Measurements from ENCODE around the gene USO1. TPM values are rescaled to one million over a fixed set of nuclear protein-coding genes. Genes with fewer than 3 reads are reported as not detected.
"Not testable (repeated sequence)": the region's sequence is repeated elsewhere in the genome, so short reads cannot be mapped to it uniquely, and the experiment has no call there.

USO1 gene
- total RNA-seq, 1 donor from 2014 or later: 44.3 TPM

DNA sequence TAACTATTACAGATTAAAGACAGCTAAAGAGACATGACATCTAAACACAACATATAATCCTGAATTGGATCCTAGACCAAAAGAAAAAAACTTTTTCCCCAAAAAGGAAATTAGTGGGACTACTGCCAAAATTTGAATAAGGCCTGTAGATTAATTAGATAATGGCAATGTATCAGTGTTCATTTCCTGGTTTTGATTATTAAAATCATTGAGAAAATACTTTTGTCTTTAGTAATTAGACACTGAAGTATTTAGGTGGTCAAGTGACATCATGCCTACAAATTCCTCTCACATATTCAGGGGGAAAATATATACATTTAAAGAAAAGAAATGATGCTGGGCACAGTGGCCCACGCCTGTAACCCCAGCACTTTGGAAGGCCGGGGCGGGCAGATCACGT, 10.4 kb upstream of the USO1 start:
- ATAC-seq: no peak

DNA sequence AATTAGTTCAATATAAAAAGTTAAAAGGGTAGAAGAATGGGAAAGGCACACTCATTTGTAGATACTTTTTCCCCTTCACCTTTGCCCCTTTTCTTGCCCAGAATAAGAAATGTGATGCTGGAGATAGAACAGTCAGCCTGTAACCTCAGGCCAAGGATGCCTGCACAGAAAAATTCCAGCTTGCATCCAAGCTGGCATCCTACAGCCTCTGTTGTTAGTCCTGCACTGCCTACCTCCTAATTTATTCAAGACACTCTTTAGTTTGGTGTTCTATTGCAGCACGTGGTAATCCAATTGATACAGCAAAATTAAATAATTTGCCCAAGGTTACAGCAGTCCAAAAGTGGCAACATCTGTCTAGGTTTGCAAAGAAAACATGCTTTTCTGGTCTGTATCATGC, 9.7 kb upstream of the USO1 start:
- ATAC-seq: no peak

GRCh38 chr4:75715105-75715799, 9.1 kb upstream of the USO1 start:
- ATAC-seq: no peak

DNA sequence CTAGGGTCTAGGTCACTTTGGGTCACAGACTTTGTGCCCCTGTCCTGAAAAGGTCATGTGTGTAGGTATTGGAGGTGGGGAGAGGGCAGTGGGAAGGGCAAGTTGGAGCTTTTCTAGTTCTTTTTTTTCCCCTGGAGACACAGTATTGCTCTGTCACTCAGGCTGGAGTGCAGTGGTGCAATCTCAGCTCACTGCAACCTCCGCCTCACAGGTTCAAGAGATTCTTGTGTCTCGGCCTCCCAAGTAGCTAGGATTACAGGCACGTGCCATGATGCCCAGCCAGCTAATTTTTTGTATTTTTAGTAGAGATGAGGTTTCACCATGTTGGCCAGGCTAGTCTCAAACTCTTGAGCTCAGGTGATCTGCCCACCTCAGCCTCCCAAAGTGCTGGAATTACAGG, 8.3 kb upstream of the USO1 start:
- not testable (repeated sequence) for ATAC-seq

DNA sequence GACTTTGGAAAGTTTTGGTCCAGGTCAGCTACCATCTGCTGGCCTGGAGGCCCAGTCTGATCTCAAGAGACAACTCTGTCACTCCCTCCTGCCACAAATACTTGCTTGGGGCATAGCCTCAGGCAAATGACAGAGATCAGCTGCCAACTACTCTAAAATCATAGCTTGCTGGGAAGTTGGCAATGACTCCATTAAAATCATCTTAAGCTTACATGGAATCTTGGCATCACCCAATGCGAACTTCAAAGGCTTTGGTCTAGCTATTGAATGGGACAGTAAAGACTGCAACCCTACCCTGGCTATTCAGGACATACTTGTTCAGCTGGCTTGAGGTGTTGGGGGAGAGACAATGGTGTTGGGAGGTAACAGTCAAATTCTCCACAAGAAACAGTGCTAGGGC, 7.0 kb upstream of the USO1 start:
- peak; percentile 93 for ATAC-seq

DNA sequence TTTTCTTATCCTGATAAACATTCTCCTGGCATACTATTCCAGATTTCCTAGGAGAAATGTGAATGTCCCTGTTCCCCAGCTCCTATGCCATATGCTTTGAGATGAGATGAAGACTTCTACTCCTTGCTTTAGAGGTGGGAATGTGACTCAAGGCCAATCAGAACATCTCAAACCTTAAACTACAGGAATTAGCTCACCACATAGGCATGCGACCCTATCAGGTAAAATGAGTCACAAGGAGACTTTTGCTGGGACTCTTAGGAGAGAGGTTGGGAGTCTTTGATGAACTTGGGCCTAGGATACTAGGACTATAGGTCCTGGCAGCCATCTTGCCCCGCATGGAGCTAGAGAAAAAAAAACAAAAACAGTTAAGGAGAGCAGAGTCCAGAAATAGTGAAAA, 5.8 kb upstream of the USO1 start:
- ATAC-seq: no peak

- no peak for ATAC-seq
These were observed 2.0 kb upstream of the USO1 start for GRCh38 chr4:75722417-75722816.

- ATAC-seq: no peak
These were observed 963 bp upstream of the USO1 start for GRCh38 chr4:75723163-75724065.

- ATAC-seq: peak; percentile 68
These were observed 719 bp downstream of the USO1 start for GRCh38 chr4:75724867-75725724.

GRCh38 chr4:75725942-75726538, 1.7 kb downstream of the USO1 start:
- not testable (repeated sequence) for ATAC-seq

GRCh38 chr4:75726577-75726976, 2.2 kb downstream of the USO1 start:
- ATAC-seq: no peak

DNA sequence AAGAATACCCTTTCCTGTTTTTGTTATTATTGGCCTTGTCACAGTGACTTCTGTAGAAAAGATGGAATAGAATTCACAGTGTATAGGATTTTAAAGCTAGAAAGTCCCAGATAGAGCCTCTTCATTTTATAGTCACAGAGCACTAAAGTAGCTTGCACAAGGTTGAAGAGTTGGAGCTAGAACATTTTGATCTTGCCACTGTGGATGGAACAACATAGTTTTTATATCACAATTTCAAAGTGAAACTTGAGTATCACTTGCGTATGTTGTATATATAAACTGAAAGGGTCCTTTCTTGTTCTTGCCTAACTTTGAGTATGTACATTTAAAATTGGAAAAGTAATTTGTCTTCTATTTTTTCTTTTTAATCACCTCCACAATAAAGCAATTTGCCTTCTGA, 2.7 kb downstream of the USO1 start:
- no peak for ATAC-seq

DNA sequence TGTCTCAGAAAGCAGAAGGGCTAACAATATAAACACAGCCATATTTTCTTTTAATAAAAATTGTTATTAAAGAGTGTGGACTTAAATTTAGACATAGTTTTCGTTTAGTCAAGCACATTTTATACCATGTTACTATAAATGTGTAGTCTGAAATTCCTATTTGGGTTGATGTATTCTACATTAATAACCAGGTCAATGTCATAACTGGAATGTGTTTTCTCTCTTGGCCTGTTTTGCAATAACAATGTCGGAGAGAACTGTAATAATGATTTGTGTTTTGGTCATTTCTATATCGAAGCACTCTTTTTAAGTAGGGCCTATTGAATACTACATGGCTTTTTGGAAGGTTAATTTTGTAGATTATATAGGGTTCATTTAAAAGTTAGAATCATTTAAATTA, 5.5 kb downstream of the USO1 start:
- ATAC-seq: no peak

- no peak for ATAC-seq
These were observed 9.0 kb downstream of the USO1 start for GRCh38 chr4:75733369-75733768.

- ATAC-seq: no peak
These were observed 11.1 kb downstream of the USO1 start for GRCh38 chr4:75735525-75735924.

GRCh38 chr4:75736862-75737261, 12.5 kb downstream of the USO1 start:
- no peak for ATAC-seq

DNA sequence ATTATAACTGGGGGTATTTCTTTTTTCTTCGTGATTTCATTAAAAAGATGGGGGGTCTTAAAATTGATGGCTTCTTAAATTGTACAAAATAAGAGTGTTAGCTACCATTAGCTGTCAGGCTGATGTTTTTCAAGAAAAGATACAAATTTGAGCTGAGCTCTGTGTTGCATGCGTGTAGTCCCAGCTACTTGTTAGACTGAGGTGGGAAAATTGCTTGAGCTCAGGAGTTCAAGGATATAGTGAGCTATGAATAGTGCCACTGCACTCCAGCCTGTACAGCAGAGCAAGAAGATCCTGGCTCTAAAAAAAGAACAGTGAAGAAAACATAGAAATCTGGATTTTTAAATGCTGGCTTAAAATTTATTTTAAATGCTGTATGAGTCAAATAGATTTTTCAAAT, 13.0 kb downstream of the USO1 start:
- ATAC-seq: no peak

- ATAC-seq: peak; percentile 52
These were observed 16.6 kb downstream of the USO1 start for GRCh38 chr4:75741027-75741426.

- ATAC-seq: no peak
These were observed 18.1 kb downstream of the USO1 start for GRCh38 chr4:75742451-75742850.

GRCh38 chr4:75745161-75745560, 20.8 kb downstream of the USO1 start:
- peak; percentile 95 for ATAC-seq

DNA sequence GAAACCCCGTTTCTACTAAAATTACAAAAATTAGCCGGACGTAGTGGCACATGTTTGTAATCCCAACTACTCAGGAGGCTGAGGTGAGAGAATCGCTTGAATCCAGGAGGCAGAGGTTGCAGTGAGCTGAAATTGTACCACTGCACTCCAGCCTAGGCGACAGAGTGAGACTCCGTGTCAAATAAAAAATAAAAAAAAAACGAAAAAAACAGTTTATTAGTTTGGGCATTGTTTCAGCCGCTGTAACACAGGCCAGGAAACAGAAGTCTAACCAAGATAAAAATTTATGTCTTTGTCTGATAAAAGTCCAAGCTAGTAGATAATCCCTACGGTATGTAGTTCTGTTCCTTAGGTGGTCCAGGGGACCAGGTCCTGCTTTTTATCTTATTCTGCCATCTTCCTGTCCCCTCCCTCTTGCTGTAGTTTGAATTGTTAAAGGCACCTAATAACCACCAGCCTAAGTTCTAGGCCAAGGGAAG, 21.4 kb downstream of the USO1 start:
- ATAC-seq: no peak

DNA sequence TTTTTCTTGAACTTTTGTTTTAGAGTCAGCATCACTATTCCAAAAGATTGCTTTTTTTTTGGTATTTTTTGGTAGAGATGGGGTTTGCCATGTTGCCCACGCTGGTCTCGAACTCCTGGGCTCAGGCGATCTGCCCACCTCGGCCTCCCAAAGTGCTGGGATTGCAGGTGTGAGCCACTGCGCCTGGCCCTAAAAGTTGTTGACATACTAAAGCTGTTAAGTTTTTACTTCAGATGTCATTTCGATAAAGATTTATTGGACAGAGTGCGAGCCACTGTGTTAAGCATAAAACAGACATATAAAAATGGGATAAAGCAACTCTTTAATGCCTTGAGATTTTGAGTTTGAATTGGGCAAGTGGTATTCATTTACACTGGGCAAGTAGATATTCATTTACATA, 28.3 kb downstream of the USO1 start:
- ATAC-seq: no peak

DNA sequence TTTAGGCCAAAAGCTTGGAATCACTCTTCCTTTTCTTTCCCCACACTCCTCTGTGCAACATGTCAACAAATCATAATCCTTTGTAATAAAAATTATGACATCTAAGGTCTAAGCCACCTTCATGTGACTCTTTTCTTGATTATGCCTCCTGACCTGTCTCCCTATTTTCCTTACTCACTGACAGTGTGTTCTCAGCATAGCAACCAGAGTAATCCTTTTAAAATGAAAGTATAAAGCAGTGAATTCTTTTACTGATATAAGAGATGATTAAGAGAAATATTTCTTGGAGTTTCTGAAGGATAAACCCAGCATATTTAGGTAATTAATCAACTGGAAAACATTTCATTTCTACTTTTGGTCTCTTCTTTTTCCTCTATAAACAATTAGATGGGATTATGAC, 44.7 kb downstream of the USO1 start:
- ATAC-seq: no peak
